PFSK-1 (cell line): ENCODE measurements around the gene PACSIN1.

Source experiments
- FOXP2 ChIP-seq: optimal IDR thresholded peaks from 2 replicates; pipeline ENCODE3; 2011; ENCODE audit warnings: borderline replicate concordance, control low read depth, inconsistent platforms; ENCODE audit not compliant: insufficient read depth; ENCODE audit errors: extremely low read length, extremely low read depth
- POLR2AphosphoS5 ChIP-seq: IDR thresholded peaks from 2 replicates; pipeline ENCODE4 v1.6.1; 2012; ENCODE audit warnings: low read depth, mild to moderate bottlenecking, control low read depth, low read length, moderate library complexity
- REST ChIP-seq, 2 experiments: IDR thresholded peaks; 2 replicates each; pipeline versions ENCODE4 v1.6.1 to v1.8.0; 2011 to 2012; ENCODE audit warnings: low read depth in 2 of 2, low read length in 2 of 2, control low read depth in 1 of 2, inconsistent platforms in 1 of 2, mild to moderate bottlenecking in 1 of 2, moderate library complexity in 1 of 2; ENCODE audit not compliant: insufficient read depth in 1 of 2
- SIN3A ChIP-seq: IDR thresholded peaks from 2 replicates; pipeline ENCODE4 v1.6.1; 2012; ENCODE audit warnings: mild to moderate bottlenecking, low read length, moderate library complexity, borderline replicate concordance; ENCODE audit not compliant: insufficient read depth
- TAF1 ChIP-seq: IDR thresholded peaks from 2 replicates; pipeline ENCODE4 v1.6.1; 2012; ENCODE audit warnings: low read length, control low read depth, borderline replicate concordance; ENCODE audit not compliant: insufficient read depth

GRCh38 chr6:34572021-34572420 is 106.1 kb downstream of the PACSIN1 start:
- TF ChIP-seq REST (IDR thresholded peaks at IDR 0.05; ENCODE audit: insufficient read depth in 1 of 2, low read depth in 2 of 2, low read length in 2 of 2): no peak
- no peak for TF ChIP-seq SIN3A
- no peak for TF ChIP-seq POLR2AphosphoS5
- no peak for TF ChIP-seq TAF1
- TF ChIP-seq FOXP2: no peak
